Lung (tissue), 12 donors: ENCODE measurements around the gene CPNE8. TPM values are rescaled to one million over a fixed set of nuclear protein-coding genes. Genes with fewer than 3 reads are reported as not detected.

Experiments used
- ATAC-seq: fragments of 200-7000 bp; cut with Tn5 transposase; one replicate; pipeline ENCODE4 v1.9.1; 2020; ENCODE audit warnings: moderate number of reproducible peaks; ENCODE audit not compliant: insufficient read depth, low FRiP score
- DNase-seq, 3 donors: peaks; one replicate each; pipeline ENCODE4 v3.0.0-alpha.2; 2013 to 2017
- H3K27ac ChIP-seq, 2 donors: one replicate each; pipeline ENCODE4 v1.5.1; 2013; ENCODE audit warnings: mild to moderate bottlenecking in 2 of 2, moderate library complexity in 2 of 2, control low read depth in 1 of 2, inconsistent platforms in 1 of 2, low read depth in 1 of 2, low read length in 1 of 2
- H3K27me3 ChIP-seq, 3 donors: one replicate each; pipeline ENCODE4 v1.5.1; 2013; ENCODE audit warnings: low read length in 2 of 3; ENCODE audit not compliant: control insufficient read depth in 3 of 3, insufficient read depth in 3 of 3
- H3K36me3 ChIP-seq, 4 donors: one replicate each; pipeline ENCODE4 v1.5.1; 2013; ENCODE audit warnings: low read length in 4 of 4, mild to moderate bottlenecking in 1 of 4, moderate library complexity in 1 of 4; ENCODE audit not compliant: control insufficient read depth in 4 of 4, insufficient read depth in 4 of 4
- H3K4me1 ChIP-seq, 5 donors: one replicate each; pipeline ENCODE4 v1.5.1; 2013; ENCODE audit warnings: low read length in 5 of 5, mild to moderate bottlenecking in 2 of 5, moderate library complexity in 1 of 5; ENCODE audit not compliant: control insufficient read depth in 5 of 5, insufficient read depth in 5 of 5
- H3K4me3 ChIP-seq: one replicate; pipeline ENCODE4 v1.5.1; 2013; ENCODE audit warnings: mild to moderate bottlenecking, control low read depth, moderate library complexity
- H3K9ac ChIP-seq, 2 donors: one replicate each; pipeline ENCODE4 v1.5.1; 2013; ENCODE audit warnings: low read length in 2 of 2, control low read depth in 1 of 2; ENCODE audit not compliant: insufficient read depth in 1 of 2
- H3K9me3 ChIP-seq, 4 donors: one replicate each; pipeline ENCODE4 v1.5.1; 2013; ENCODE audit warnings: low read length in 3 of 4, mild to moderate bottlenecking in 1 of 4, moderate library complexity in 1 of 4; ENCODE audit not compliant: control insufficient read depth in 4 of 4, insufficient read depth in 3 of 4
- CTCF ChIP-seq: IDR thresholded peaks from 2 replicates; pipeline ENCODE4 v1.5.1; 2012; ENCODE audit warnings: mild to moderate bottlenecking; ENCODE audit errors: control extremely low read depth, extremely low read depth
- WGBS, 2 donors: extraction: QIAGEN DNeasy Blood & Tissue Kit; methylation state at CpG; one replicate each; pipeline ENCODE4 v1.1.7; 2013; 5-methylcytosine and 5-hydroxymethylcytosine counted together
- polyA plus RNA-seq, 2 donors: library from polyadenylated mRNA; stranded (reverse); fragments of 200-250 nt; gene quantifications; one replicate each; pipeline ENCODE4 v1.2.1, GENCODE V29; 2013
- total RNA-seq, 2 donors: library from RNA; depleted of rRNA in 1 of 2; stranded (reverse); fragments of >200 nt in 1 of 2; gene quantifications; one replicate each; pipeline ENCODE4 v1.2.1, GENCODE V29; 2014 to 2021
- donor health status: control.
- donor health status: control.
- donor health status: Bipolar disorder and iron deficiency.
- donor health status: healthy.
- donor health status: DM: yes; HTN: yes; CAD: no.

Gene CPNE8
- total and polyA plus RNA-seq, 4 donors: 9.2 to 20.1 (median 15.3) TPM

- Histone ChIP-seq H3K27me3 (no peaks in the 10 kb centered on the region), H3K9ac (no peak overlapping the region), H3K36me3 (no peaks in the 10 kb centered on the region), H3K4me3 (no peak overlapping the region), H3K27ac (no peak overlapping the region), H3K4me1 (peaks cover 0 to 4% (median 0%) of the 10 kb centered on the region in 5 donors), H3K9me3 (no peaks in the 10 kb centered on the region)
- no peak for TF ChIP-seq CTCF
- no peak for DNase-seq
- no peak for ATAC-seq
These were observed 36.4 kb downstream of the CPNE8 start for GRCh38 chr12:38869036-38869435.

GRCh38 chr12:38850461-38850860 lies 54.9 kb downstream of the CPNE8 start:
- Histone ChIP-seq H3K4me1 (peaks cover 0 to 2% (median 0%) of the 10 kb centered on the region in 5 donors), H3K4me3 (no peak overlapping the region), H3K27me3 (no peaks in the 10 kb centered on the region), H3K27ac (no peak overlapping the region), H3K9ac (no peak overlapping the region), H3K9me3 (peaks cover 0 to 2% (median 0%) of the 10 kb centered on the region in 4 donors), H3K36me3 (peaks cover 0 to 3% (median 0%) of the 10 kb centered on the region in 4 donors)
- no peak for DNase-seq
- no peak for TF ChIP-seq CTCF
- no peak for ATAC-seq
- 82 to 83% methylated on average over 1 of the region's 1 CpG for WGBS, 2 donors

GRCh38 chr12:38847247-38847646 lies 58.1 kb downstream of the CPNE8 start:
- 58 to 74% methylated on average over 2 of the region's 2 CpGs for WGBS, 2 donors
- peaks cover 0 to 3% (median 0%) of the 10 kb centered on the region in 4 donors for H3K36me3 ChIP-seq
- no peak overlapping the region for H3K27ac ChIP-seq
- no peak for DNase-seq
- H3K27me3 ChIP-seq: no peaks in the 10 kb centered on the region
- no peaks in the 10 kb centered on the region for H3K9me3 ChIP-seq
- H3K9ac ChIP-seq: no peak overlapping the region
- ATAC-seq: no peak
- no peak for TF ChIP-seq CTCF
- H3K4me1 ChIP-seq: peaks cover 0 to 3% (median 0%) of the 10 kb centered on the region in 5 donors
- H3K4me3 ChIP-seq: no peak overlapping the region

- no peak for ATAC-seq
- H3K27ac ChIP-seq: no peak overlapping the region
- H3K4me3 ChIP-seq: no peak overlapping the region
- DNase-seq: no peak
- no peaks in the 10 kb centered on the region for H3K9me3 ChIP-seq
- H3K9ac ChIP-seq: no peak overlapping the region
- H3K27me3 ChIP-seq: no peaks in the 10 kb centered on the region
- whole genome bisulfite sequencing, 2 donors: 58 to 92% methylated on average over 4 of the region's 4 CpGs
- H3K4me1 ChIP-seq: peaks cover 0 to 2% (median 0%) of the 10 kb centered on the region in 5 donors
- peaks cover 0 to 3% (median 0%) of the 10 kb centered on the region in 4 donors for H3K36me3 ChIP-seq
- TF ChIP-seq CTCF: no peak
These were observed 61.1 kb downstream of the CPNE8 start for GRCh38 chr12:38844267-38844666.
